H7 (cell line): ENCODE results near the gene PSME3. TPM values are rescaled to one million over a fixed set of nuclear protein-coding genes. Genes with fewer than 3 reads are reported as not detected.
"Not testable (repeated sequence)": the region's sequence is repeated elsewhere in the genome, so short reads cannot be mapped to it uniquely, and the experiment has no call there.

Experiments used
- DNase-seq: peaks from one replicate; pipeline ENCODE4 v3.0.0; 2012
- H3K27me3 ChIP-seq: 2 replicates; pipeline ENCODE4 v1.6.0; 2011; ENCODE audit warnings: mild to moderate bottlenecking, low read length; ENCODE audit not compliant: control insufficient read depth, insufficient read depth
- H3K36me3 ChIP-seq: replicated peaks from 2 replicates; pipeline ENCODE4 v1.5.1; 2011; ENCODE audit warnings: low read length; ENCODE audit not compliant: control insufficient read depth, insufficient read depth
- H3K4me3 ChIP-seq: 2 replicates; pipeline ENCODE4 v1.5.1; 2011; ENCODE audit warnings: low read depth, mild to moderate bottlenecking, control low read depth, low read length, moderate library complexity; ENCODE audit not compliant: insufficient read depth
- total RNA-seq: library from RNA; depleted of rRNA; stranded (reverse); fragments of >200 nt; shearing (Covaris generic); gene quantifications from 2 replicates; pipeline ENCODE4 v1.2.3, GENCODE V29; 2014

The PSME3 gene
- total RNA-seq, 1 experiment from 2014 or later: 121 TPM

DNA sequence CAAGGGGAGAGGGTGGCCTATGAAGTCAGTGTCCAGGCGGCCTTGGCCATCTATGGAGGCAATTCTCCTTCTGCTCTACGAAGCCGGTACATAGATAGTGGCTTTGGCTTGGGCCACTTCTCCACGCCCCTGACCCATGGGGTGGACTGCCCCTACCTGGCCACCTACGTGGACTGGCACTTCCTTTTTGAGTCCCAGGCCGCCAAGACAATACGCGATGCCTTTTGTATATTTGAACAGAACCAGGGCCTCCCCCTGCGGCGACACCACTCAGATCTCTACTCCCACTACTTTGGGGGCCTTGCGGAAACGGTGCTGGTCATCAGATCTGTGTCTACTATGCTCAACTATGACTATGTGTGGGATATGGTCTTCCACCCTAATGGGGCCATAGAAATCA is 35.1 kb downstream of the PSME3 start:
- Histone ChIP-seq H3K4me3 (no peak overlapping the region), H3K27me3 (no peaks in the 10 kb centered on the region; the same call in 1 of the 2 replicates), H3K36me3 (no peaks in the 10 kb centered on the region)
- no peak for DNase-seq

DNA sequence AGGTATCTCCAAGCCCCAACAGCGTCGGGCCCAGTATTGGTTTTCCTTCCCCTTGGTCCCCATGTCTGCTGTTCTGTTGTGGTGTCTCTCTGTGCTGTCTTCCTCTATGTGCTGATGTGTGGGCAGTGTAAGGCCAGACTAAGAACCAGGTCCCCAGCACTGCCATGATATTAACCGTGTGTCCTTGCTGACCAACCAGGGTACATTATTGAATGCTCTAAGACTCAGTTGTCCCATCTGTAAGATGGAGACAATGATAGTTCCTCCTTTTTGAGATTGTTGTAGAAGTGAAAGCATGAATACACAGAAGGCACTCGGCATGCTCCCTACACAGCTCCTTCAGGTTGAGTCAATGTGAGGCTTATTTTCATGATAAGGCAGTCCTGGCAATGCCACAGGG is 38.5 kb downstream of the PSME3 start:
- Histone ChIP-seq H3K4me3 (no peak overlapping the region), H3K36me3 (no peaks in the 10 kb centered on the region), H3K27me3 (no peaks in the 10 kb centered on the region; the same call in 1 of the 2 replicates)
- DNase-seq: no peak

DNA sequence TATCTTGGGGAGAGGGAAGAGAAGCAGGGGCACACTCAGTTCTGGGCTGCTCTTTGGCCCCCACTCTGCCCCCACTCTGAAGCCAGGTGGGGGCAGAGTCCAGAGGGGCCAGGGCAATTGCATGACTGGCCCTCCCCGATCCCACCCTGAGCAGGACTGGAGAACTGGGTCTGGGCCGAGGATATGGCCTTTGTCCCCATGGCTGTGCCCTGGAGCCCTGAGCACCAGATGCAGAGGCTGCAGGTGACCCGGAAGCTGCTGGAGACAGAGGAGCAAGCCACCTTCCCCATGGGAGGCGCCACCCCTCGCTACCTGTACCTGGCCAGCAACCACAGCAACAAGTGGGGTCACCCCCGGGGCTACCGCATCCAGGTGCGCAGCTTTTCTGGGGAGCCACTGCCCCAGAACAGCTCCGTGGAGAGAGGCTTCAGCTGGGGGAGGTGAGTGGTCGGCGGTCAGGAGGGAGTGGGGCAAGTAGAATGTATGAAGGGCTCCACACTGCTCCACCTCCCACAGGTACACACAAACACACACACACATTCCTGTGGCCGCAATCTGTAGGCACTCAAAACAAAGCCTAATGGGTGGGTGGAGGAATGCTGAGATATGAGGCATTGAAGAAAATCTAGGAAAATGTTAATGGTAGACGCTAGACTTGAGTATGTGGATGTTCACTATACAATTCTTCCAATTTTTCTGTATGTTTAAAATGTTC is 39.2 kb downstream of the PSME3 start:
- H3K27me3 ChIP-seq: peaks cover 3% of the 10 kb centered on the region; the same call in 1 of the 2 replicates
- DNase-seq: peak; percentile 21
- no peak overlapping the region for H3K4me3 ChIP-seq
- H3K36me3 ChIP-seq: no peaks in the 10 kb centered on the region

DNA sequence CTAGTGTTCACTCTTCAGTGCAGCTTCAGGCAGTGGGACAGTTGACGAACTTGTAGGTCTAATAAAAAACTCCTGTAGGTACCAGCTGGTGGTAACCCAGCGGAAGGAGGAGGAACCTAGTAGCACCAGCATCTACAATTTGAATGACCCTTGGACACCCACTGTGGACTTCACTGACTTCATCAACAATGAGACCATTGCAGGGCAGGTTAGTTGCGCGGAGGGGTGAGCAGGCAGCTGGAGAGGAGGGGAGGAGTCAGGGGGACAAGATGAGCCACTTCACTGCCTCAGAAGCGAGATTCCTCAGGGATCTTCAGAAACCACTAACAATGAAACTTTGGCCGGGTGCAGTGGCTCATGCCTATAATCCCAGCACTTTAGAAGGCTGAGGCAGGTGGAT is 40.1 kb downstream of the PSME3 start:
- H3K36me3 ChIP-seq: no peaks in the 10 kb centered on the region
- peak; percentile 64 for DNase-seq
- H3K4me3 ChIP-seq: no peak overlapping the region
- peaks cover 6% of the 10 kb centered on the region; the same call in 1 of the 2 replicates for H3K27me3 ChIP-seq

DNA sequence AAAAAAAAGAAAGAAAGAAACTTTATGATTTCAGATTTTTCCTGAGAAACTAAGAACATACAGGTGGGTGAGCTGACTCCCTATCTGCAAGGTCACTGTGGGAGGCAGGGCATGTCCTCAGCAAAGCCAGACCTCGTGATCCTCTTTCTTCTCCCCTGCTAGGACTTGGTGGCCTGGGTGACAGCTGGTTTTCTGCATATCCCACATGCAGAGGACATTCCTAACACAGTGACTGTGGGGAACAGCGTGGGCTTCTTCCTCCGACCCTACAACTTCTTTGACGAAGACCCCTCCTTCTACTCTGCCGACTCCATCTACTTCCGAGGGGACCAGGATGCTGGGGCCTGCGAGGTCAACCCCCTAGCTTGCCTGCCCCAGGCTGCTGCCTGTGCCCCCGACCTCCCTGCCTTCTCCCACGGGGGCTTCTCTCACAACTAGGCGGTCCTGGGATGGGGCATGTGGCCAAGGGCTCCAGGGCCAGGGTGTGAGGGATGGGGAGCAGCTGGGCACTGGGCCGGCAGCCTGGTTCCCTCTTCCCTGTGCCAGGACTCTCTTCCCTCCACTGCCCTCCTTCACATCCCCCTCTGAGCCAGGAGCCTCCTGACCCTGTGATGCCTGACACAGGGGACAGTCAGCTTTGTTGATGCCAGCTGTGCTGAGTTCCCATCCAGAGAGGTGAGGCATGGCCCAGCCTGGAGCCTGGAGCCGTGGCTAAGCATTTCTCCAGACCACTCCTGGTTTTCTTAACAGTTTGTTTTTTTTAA is 40.9 kb downstream of the PSME3 start:
- peak; percentile 8 for DNase-seq
- H3K4me3 ChIP-seq, H3K27me3 ChIP-seq, H3K36me3 ChIP-seq: not testable (repeated sequence)

DNA sequence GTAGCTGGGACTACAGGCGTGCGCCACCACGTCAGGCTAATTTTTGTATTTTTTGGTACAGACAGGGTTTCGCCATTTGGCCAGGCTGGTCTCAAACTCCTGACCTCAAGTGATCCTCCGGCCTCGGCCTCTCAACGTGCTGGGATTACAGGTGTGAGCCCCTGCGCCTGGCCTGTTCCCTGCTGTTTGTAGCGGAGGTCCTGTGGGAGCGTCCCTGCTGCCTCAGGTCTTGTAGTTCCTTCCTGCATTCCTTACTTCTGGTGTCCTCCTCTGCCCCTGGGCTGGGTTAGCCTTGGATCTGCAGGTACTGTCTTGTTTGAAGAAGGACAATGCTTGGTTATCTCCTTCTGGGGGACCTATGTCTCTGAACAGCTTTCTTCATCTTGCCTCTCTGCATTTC is 43.8 kb downstream of the PSME3 start:
- Histone ChIP-seq H3K36me3 (no peaks in the 10 kb centered on the region), H3K27me3 (peaks cover 7% of the 10 kb centered on the region; the same call in 1 of the 2 replicates), H3K4me3 (no peak overlapping the region)
- DNase-seq: peak; percentile 16

DNA sequence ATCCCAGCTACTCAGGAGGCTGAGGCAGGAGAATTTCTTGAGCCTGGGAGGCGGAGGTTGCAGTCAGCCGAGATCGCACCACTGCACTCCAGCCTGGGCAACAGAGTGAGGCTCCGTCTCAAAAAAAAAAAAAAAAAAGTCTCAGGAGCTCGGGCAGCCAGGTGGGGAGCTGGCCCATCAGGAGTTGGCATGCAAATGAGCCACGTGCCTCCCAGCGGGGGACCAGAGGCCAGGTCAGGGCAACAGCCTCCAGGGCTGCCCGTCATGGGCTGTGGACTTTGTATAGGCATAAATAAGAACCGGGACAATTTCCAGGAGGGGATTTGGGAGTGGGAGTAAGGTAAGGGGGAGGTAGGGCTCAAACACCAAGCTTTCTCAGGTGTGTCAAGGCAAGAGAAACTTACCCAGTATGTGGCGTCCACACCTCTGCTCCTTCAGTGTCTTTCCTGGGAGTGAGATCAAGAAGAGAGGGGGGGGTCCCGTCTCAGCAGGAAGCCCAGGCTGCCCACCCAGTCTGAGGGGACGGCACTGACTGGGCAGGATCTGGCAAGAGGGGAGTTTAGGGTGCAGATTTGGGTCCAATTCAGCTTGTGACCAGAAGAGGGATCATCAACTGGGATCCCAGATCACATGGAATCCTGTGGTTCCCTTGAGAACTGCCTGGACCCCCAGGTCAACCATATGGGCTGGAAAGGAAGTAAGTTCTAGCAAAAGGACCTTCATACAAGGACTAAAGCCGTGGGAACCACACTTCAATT is 45.1 kb downstream of the PSME3 start:
- DNase-seq: peak; percentile 92
- Histone ChIP-seq H3K36me3 (no peaks in the 10 kb centered on the region), H3K4me3 (no peak overlapping the region), H3K27me3 (peaks cover 7% of the 10 kb centered on the region; the same call in 1 of the 2 replicates)

DNA sequence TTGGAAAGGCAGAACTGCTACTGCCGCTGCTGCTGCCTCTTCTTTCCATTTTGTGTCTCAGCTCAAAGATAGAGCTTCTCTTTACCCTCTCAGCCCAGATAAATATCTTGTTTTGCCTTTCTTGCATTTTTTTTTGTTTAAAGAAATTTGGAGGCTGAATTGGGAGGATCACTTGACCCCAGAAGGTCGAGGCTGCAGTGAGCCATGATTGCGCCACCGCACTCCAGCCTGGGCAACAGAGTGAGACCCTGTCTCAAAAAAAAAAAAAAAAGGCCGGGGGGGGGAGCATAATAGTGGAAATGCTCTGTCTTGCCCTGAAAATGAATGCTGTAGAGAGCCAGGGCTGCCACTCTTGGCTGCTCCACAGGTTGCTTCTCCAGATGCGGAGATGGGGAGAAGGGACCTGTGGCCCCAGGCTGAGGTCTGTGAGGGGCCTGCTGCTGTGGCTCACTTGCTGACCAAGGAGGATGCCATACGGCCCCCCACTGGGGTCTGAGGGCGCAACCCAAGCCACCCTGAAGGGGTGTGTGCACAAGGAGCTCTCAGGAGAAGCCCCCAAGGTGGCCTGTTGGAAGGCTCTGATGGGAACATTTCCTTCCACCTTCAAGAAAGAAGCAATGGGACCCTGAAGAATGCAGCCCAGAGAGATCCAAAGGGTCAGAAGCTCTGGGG is 45.9 kb downstream of the PSME3 start:
- no peak for DNase-seq
- no peak overlapping the region for H3K4me3 ChIP-seq
- H3K36me3 ChIP-seq: no peaks in the 10 kb centered on the region
- peaks cover 7% of the 10 kb centered on the region; the same call in 1 of the 2 replicates for H3K27me3 ChIP-seq

DNA sequence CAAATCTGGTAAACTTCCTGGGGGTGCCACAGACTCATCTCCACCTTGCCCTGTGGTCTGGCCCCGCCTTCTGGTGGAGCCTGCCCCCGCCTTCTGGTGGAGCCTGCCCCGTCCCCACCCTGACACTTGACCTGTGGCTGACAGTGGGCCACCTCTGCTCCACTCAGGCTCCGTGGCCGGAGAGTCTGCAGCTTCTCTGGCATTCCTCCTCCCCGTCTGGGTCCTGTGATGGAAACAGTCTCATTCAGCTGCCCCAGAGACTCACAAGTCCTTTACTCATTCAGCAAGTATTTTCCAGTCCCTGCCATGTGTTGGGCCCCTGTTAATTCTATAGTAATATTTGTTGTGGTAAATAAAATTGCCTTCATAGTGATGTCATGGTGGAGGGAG is 46.4 kb downstream of the PSME3 start:
- no peaks in the 10 kb centered on the region for H3K36me3 ChIP-seq
- no peak overlapping the region for H3K4me3 ChIP-seq
- peaks cover 7% of the 10 kb centered on the region; the same call in 1 of the 2 replicates for H3K27me3 ChIP-seq
- DNase-seq: peak; percentile 42

DNA sequence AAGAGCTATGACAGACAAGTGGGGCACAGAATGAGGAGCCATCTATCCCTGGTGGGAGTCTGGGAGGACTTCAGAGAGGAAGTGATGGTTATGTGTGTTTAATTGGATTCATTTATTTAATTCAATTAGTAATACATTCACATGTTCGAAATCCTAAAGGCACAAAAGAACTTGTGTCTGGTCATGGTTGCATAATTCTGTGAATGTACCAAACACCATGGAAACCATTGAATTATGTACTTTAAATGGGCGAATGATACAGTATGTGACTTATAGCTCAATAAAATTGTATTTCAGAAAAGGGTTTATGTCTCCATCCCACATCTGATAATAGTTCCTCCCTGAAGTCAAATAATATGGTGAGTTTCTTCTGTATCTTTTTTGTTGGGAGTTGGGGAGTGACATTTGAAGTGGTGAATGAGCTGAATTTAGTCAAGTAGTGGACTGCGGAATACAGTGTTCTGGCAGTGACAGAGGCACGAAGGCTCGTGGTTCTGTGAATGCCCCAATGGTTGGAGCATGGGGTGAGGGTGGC is 47.6 kb downstream of the PSME3 start:
- DNase-seq: peak; percentile 13
- Histone ChIP-seq H3K36me3 (no peaks in the 10 kb centered on the region), H3K4me3 (no peak overlapping the region), H3K27me3 (peaks cover 7% of the 10 kb centered on the region; the same call in 1 of the 2 replicates)

DNA sequence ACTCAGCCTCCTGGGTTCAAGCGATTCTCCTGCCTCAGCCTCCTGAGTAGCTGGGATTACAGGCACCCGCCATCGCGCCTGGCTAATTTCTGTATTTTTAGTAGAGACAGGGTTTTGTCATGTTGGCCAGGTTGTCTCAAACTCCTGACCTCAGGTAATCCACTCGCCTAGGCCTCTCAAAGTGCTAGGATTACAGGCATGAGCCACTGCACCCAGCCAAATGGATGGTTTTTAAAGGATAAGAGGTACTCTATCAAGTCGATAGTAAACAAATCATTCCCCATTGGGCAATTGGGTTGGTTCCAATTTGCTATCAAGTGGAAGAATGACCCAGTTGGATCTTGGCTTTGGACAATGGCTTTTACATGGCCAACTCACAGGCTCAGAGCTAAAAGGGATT is 48.5 kb downstream of the PSME3 start:
- H3K27me3 ChIP-seq, H3K4me3 ChIP-seq, H3K36me3 ChIP-seq, DNase-seq: not testable (repeated sequence)

DNA sequence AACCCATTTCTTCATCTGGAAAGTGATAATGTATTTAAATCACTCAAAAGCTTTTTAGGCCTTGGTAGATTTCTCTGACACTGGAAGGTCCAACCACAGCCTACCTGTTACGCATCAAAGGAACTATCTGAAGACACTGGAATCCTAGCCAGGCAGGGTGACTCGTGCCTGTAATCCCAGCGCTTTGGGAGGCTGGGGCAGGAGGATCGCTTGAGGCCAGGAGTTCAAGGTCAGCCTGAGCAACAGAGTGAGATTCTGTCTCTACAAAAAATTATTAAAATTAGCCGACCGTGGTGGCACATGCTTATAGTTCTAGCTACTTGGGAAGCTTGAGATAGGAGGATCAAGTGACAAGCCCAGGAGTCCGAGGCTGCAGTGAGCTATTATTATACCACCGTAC is 49.0 kb downstream of the PSME3 start:
- DNase-seq: no peak
- no peak overlapping the region for H3K4me3 ChIP-seq
- H3K36me3 ChIP-seq: no peaks in the 10 kb centered on the region
- H3K27me3 ChIP-seq: peaks cover 6% of the 10 kb centered on the region; the same call in 1 of the 2 replicates

DNA sequence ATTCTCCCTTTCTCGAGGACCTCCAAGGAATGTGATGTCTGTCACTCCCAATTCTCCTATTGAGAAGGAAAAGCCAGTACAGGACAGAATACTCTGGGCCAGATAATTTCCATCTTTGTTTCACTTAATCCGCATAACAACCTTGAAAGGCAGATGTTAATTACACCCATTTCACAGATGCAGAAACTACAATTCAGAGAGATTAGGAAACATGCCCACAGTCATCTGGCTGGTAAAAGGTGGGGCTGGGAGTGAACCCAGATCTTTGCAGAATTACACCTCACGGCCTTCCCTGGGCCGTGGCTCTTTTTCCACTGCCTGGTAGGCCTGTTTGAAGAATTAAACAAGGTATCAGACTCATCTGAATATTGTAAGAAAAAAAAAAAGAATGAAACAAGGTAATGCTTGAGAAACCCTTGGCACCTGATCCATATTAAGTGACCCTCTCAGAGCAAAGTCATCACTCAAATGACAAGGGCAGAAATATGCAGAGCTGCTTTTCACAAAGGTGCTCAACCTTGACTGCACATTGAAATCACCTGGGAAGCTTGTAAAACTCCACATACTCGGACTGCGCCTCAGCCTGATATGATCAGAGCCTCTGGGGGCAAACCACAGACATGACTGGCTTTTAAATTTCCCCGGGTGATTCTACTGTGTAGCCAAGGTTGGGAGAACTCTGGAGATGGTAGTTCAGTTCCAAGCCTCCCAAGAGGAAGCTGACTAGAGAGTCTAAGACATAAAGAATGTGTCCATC is 50.8 kb downstream of the PSME3 start:
- Histone ChIP-seq H3K27me3 (no peaks in the 10 kb centered on the region), H3K36me3 (no peaks in the 10 kb centered on the region), H3K4me3 (no peak overlapping the region)
- DNase-seq: no peak
